Psoas muscle (tissue), 8 donors: ENCODE measurements around the gene CHST15. TPM values are rescaled to one million over a fixed set of nuclear protein-coding genes. Genes with fewer than 3 reads are reported as not detected.

Source experiments
- ATAC-seq, 4 donors: fragments of 200-7000 bp; cut with Tn5 transposase; one replicate each; pipeline ENCODE4 v1.9.1; 2020; ENCODE audit warnings: moderate library complexity in 3 of 4, mild to moderate bottlenecking in 2 of 4
- DNase-seq, 2 donors: peaks; one replicate each; pipeline ENCODE4 v3.0.0-alpha.2; 2020
- H3K27ac ChIP-seq: fragments of 200-600 bp; one replicate; pipeline ENCODE4 v1.8.0; 2022
- H3K27me3 ChIP-seq, 3 donors: fragments of 200-600 bp in 1 of 3; one replicate each; pipeline versions ENCODE4 v1.6.1 to v1.8.0; 2013 to 2022; ENCODE audit warnings: low read length in 2 of 3, mild to moderate bottlenecking in 2 of 3, moderate library complexity in 1 of 3; ENCODE audit not compliant: insufficient read depth in 3 of 3
- H3K36me3 ChIP-seq, 2 donors: fragments of 200-600 bp in 1 of 2; one replicate each; pipeline versions ENCODE4 v1.6.1 to v1.8.0; 2013 to 2022; ENCODE audit warnings: low read depth in 1 of 2, mild to moderate bottlenecking in 1 of 2, moderate library complexity in 1 of 2; ENCODE audit not compliant: insufficient read depth in 1 of 2
- H3K4me1 ChIP-seq: fragments of 200-600 bp; one replicate; pipeline ENCODE4 v1.8.0; 2022
- H3K4me3 ChIP-seq: fragments of 200-600 bp; one replicate; pipeline ENCODE4 v1.8.0; 2022; ENCODE audit warnings: mild to moderate bottlenecking
- H3K9me3 ChIP-seq: fragments of 200-600 bp; one replicate; pipeline ENCODE4 v1.8.0; 2022
- CTCF ChIP-seq: fragments of 200-600 bp; IDR thresholded peaks from one replicate; pipeline ENCODE4 v1.8.0; 2022; ENCODE audit warnings: antibody characterized with exemption
- WGBS, 3 donors: extraction: QIAGEN DNeasy Blood & Tissue Kit; methylation state at CpG; one replicate each; pipeline versions ENCODE4 v1.1.6 to v1.1.7; 2013; 5-methylcytosine and 5-hydroxymethylcytosine counted together
- intact Hi-C, 2 donors: fragments of 100-400 bp; cut with DNase I; formaldehyde crosslinking; loops; one replicate each; pipeline versions ENCODE4 v1.11.0 to v1.14.2; 2022
- polyA plus RNA-seq, 3 donors: library from polyadenylated mRNA; stranded (reverse); fragments of 200-250 nt; gene quantifications; one replicate each; pipeline ENCODE4 v1.2.3, GENCODE V29; 2013
- total RNA-seq, 4 donors: library from RNA; stranded (reverse); fragmentation: NEBNext Ultra II Directional in 2 of 4; extraction: Animal tissue kit (Norgen Biotek cat#: 25700) in 2 of 4; gene quantifications; one replicate each; pipeline versions ENCODE4 v1.2.1 to v1.2.4, GENCODE V29; 2021 to 2023
- donor health status: healthy with polysubstance abuse.
- donor health status: DM: no; HTN: no; CAD: no; lungs with moderate emphysema.
- donor health status: Bipolar disorder and iron deficiency.
- donor health status: healthy.
- donor health status: DM: yes; HTN: yes; CAD: no.
- donor health status: DM: no; HTN: no; CAD: no.
- donor health status: DM: no; HTN: no; CAD: no.
- donor health status: DM: yes; HTN: yes; CAD: no.

CHST15 gene
- total and polyA plus RNA-seq, 7 donors, result 3.6 to 39.2 (median 10.4) TPM

- Histone ChIP-seq H3K4me3 (no peak overlapping the region), H3K9me3 (no peaks in the 10 kb centered on the region), H3K4me1 (no peaks in the 10 kb centered on the region), H3K27me3 (no peaks in the 10 kb centered on the region), H3K36me3 (peaks cover 0 to 22% of the 10 kb centered on the region in 2 donors), H3K27ac (no peak overlapping the region)
- ATAC-seq (no peak), DNase-seq (peak in 1 of 2 donors; percentile 14)
- 70 to 75% (median 74%) methylated on average over 9 to 10 of the region's 10 CpGs for WGBS, 3 donors
- TF ChIP-seq CTCF, result no peak
- intact Hi-C loops, result no loop called here
These were observed 76.5 kb downstream of the CHST15 start for GRCh38 chr10:124016804-124017375.

- no peaks in the 10 kb centered on the region for H3K9me3 ChIP-seq
- no peak for TF ChIP-seq CTCF
- ATAC-seq (no peak), DNase-seq (peak in 1 of 2 donors; percentile 15)
- intact Hi-C loops, result no loop called here
- peaks cover 0 to 19% of the 10 kb centered on the region in 2 donors for H3K36me3 ChIP-seq
- H3K4me3 ChIP-seq, result no peak overlapping the region
- no peak overlapping the region for H3K27ac ChIP-seq
- no peaks in the 10 kb centered on the region for H3K4me1 ChIP-seq
- WGBS, 3 donors, result 84 to 93% (median 89%) methylated on average over 9 of the region's 9 CpGs
- no peaks in the 10 kb centered on the region for H3K27me3 ChIP-seq
These were observed 77.4 kb downstream of the CHST15 start for GRCh38 chr10:124015991-124016390.

- ATAC-seq, result no peak
- H3K36me3 ChIP-seq, result peaks cover 0 to 17% of the 10 kb centered on the region in 2 donors
- H3K9me3 ChIP-seq, result no peaks in the 10 kb centered on the region
- no peak overlapping the region for H3K27ac ChIP-seq
- DNase-seq, result peak in 1 of 2 donors; percentile 32
- no peaks in the 10 kb centered on the region for H3K27me3 ChIP-seq
- WGBS, 3 donors, result 88 to 89% (median 88%) methylated on average over 21 to 22 of the region's 22 CpGs
- H3K4me1 ChIP-seq, result no peaks in the 10 kb centered on the region
- no peak overlapping the region for H3K4me3 ChIP-seq
- intact Hi-C loops, result no loop called here
- TF ChIP-seq CTCF, result no peak
These were observed 78.8 kb downstream of the CHST15 start for GRCh38 chr10:124014416-124015154.

GRCh38 chr10:124013916-124014315, 79.5 kb downstream of the CHST15 start:
- intact Hi-C loops, result no loop called here
- Histone ChIP-seq H3K36me3 (peaks cover 0 to 24% of the 10 kb centered on the region in 2 donors), H3K9me3 (no peaks in the 10 kb centered on the region), H3K27ac (no peak overlapping the region), H3K27me3 (no peaks in the 10 kb centered on the region), H3K4me3 (no peak overlapping the region), H3K4me1 (no peaks in the 10 kb centered on the region)
- DNase-seq, result peak; percentile 0 to 7
- TF ChIP-seq CTCF, result no peak
- no peak for ATAC-seq
- WGBS, 3 donors, result 88 to 94% (median 93%) methylated on average over 1 of the region's 1 CpG
